T1000 (cell line): ENCODE data around the gene CRMP1.

Experiments used
- DNase-seq: peaks from one replicate; lab custom pipeline; 2025; ENCODE audit warnings: mixed read lengths; lab: John Stamatoyannopoulos, UW

Gene CRMP1

GRCh38 chr4:5919571-5919970 is 26.7 kb upstream of the CRMP1 start:
- no peak for DNase-seq

DNA sequence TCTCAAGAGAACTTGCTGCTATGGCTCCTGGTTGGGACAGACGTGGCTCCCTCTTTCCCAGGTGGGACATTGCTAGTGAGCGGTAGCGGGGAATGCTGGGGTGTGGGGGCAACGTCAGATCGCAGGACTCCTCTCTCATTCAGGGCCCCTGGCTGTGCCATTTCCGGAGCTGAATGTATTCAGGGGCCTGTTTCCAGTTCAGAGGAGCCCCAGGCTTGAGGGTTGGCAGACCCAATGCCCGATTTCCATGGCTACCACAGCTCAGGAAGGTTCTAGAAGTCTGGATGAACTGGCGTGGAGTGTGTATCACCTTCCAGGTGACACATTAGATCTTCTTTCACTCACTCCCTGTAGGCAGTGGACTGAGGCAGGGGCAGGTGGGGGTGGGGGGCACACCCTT is 26.2 kb upstream of the CRMP1 start:
- DNase-seq: no peak

DNA sequence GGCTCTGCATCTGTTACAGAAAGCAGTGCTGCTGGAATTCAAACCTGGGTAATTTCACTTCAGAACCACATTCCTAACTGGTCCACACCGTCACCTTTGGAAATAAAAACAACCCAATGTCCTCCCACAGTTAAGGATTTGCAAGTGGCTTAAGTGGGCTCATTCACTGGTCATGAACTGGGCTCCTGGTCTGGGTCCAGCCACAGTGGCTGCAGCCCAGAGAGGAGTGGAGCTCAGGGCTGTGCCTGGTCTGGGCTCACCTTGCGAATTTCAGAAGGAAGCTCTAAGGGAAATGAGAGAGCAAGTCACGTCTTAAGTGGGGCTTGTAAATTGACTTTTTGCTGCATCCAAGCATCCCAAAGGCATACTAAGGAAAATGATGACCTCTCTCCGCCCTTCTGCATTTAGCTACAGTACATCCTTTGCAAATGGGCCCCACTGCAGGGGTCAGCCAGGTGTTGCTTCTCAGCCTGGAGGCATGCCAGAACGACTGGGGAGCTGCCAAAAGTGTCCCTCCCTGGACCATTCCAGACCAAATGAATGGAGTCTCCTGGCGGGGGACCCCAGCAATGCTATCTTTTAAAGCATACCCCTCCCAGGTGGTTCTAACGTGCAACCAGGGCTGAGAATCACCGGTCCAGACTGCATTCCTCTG is 25.6 kb upstream of the CRMP1 start:
- DNase-seq: no peak

GRCh38 chr4:5917672-5918071 is 24.8 kb upstream of the CRMP1 start:
- no peak for DNase-seq

GRCh38 chr4:5916229-5916628 is 23.3 kb upstream of the CRMP1 start:
- DNase-seq: no peak

- DNase-seq: no peak
Observed at GRCh38 chr4:5913454-5913853, 20.6 kb upstream of the CRMP1 start.

- no peak for DNase-seq
Observed at GRCh38 chr4:5912614-5913019, 19.7 kb upstream of the CRMP1 start.

DNA sequence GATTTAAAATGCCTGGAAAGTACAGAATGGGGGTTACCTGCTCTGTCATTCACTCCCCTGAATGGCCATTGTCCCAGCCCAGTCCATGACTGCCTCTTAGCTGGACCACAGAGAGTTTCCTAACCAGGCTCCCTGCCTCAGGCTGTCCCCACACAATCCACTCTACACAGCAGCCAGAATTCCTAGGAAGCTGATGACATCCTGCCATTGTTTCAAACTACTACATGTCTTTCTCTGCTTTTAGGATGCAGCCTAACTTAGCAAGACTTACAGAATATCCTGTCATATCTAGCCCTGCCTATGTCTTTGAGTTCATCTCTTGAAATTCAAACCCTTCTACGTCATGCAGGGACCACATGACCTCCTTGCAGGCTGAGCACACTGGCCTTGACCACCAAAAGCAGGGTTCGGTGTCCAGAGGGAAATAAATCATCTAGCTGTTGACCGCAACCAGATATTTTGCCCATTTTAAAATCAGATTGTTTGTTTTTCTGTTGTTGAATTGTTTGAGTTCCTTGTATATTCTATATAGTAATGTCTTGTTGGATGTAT is 16.1 kb upstream of the CRMP1 start:
- DNase-seq: no peak

DNA sequence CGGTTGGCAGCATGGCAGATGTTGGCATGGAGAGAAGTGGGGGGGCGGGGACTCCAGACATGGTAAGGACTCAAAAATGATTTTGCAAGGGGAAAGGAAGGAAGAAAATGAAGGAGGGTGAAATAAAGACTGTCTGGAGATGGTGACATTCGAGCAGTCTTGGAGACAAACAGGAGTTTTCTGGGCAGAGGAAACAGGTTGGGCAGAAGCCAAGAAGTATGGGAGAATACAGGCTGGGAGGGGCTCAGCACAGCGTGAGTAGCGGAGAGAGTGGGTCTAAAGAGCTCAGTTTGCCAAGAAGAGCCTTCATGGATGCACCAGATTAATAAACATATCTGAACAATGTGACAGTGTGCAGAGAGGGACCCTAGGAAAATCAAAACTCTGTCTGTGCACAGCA is 13.3 kb upstream of the CRMP1 start:
- DNase-seq: no peak

DNA sequence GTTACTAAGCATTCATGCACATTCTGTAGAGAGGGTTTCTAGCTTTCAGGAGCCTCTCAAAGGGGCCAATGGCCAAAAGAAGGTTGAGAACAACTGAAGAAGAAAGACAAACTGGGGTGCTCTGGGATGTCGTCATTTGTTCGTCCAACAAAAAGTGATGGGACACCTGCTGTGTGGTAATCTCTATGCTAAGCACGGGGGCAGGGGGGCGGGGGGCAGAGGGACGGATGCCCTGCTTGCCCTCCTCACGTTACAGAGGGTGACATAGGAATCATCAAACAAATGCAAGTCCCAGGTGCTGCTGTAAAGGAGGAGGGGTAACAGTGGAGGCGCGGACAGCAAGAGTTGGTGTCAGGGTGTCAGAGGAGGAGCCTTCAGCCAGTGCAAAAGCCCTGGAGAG is 12.8 kb upstream of the CRMP1 start:
- DNase-seq: no peak

DNA sequence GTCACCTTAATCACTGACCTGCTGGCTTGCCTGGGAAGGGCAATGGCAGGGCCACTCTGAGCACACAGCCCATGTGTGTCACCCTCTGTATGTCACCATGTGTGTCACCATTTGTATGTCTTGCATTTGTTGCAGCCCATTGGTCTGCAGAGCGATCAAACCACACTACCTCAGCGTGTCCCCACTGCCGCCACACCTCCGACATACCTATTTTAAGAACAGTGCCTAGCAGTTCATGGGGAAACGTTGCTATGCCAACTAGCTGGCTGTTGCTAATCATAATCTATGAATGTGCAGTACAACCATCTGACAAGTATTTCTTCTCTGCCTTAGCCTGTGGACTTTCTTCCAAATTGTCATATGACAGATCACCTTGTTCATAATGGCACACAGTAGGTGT is 8.0 kb upstream of the CRMP1 start:
- no peak for DNase-seq

DNA sequence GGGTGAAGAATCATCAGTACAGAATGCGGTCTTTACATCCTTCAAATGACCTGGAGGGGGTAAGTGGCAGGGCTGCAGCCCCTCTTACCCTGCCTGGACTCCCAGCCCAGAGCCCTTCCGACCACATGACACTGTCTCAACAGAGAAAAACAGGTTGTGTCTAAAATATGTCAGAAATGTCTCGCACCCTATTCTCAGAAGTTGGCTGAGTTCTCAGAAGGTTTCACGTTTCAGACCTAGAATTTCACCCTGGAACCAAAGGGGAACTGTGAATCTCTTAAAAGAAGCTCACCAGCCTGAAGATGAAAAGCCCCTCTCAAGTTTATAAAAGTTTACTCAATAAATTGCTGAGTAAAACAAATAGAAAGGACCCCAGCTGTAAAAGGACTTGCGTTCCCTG is 7.0 kb upstream of the CRMP1 start:
- no peak for DNase-seq

DNA sequence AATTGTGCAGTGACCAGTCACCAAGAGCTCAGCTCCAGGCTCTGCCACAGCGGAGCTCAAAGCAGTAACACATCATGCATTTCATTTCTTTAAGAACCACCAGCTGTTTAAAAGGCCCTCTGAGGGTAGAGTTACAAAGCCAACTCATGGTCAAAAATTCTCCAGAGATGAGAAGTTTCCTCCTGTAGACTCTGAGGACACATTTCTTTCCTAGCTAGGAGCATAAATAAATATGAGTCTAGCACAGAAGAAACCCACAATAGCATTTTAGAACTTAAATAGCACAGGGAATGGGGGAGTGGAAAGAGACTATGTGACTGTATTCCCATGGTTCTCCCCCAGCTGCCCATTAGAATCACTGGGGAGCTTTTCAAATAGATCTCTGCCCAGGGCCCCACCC is 6.5 kb upstream of the CRMP1 start:
- DNase-seq: no peak

DNA sequence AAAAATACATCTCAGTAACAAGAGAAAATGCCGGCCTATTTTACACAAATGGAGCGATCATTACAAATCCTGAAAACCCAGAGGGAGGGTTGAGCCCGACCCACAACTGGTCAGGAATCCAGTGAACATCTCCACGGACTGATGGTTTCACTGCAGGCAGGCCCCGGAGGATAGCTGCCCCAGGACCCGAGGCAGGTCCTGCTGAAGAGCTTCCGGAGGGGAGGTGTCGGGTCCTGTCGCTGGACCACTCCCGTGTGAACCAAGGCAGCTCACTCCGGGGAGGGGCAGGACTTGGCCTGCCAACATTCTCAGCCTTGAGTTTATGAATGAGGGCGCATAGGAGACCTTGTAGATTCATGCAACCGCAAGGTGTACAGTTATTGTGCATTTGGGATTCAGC is 4.8 kb upstream of the CRMP1 start:
- DNase-seq: no peak

GRCh38 chr4:5895287-5895686 is 2.4 kb upstream of the CRMP1 start:
- no peak for DNase-seq

DNA sequence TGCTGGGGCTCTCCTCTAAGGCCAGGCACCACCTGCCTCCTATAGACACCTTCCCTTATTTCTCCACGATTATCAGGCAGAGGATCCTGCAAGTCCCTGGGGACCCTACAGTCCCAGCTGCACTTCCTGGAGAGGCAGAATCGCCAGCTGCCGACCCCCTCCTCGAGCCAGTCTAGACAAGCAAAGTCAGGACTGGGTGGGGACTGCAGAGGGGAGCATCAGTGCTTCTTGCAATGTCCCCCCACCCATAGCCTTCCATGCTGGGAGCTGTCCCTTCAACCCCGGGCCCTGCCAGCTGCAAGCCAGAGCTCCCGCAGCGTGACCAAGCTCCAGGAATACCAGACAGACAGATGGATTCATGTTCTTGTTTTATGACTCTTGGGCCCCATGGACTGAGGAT is 1.4 kb upstream of the CRMP1 start:
- no peak for DNase-seq

DNA sequence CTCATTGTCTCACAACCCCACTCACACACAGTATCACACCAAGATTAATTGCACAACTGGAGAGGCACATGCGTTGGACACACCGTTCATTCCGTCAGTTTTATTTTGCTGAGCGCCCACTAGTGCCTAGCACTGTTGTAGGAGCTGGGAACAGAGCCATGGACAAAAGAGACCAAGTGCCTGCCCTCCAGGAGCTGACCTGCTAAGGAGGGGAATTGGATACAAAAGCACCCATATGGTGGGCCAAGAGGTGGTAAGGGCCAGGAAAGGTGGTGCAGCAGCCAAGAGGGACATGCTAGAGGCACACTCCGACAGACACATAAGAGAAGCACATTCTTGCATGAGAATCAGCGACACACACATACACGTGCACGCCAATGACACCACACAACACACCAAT is 705 bp upstream of the CRMP1 start:
- no peak for DNase-seq

- DNase-seq: no peak
Observed at GRCh38 chr4:5892323-5893003, 423 bp downstream of the CRMP1 start.

DNA sequence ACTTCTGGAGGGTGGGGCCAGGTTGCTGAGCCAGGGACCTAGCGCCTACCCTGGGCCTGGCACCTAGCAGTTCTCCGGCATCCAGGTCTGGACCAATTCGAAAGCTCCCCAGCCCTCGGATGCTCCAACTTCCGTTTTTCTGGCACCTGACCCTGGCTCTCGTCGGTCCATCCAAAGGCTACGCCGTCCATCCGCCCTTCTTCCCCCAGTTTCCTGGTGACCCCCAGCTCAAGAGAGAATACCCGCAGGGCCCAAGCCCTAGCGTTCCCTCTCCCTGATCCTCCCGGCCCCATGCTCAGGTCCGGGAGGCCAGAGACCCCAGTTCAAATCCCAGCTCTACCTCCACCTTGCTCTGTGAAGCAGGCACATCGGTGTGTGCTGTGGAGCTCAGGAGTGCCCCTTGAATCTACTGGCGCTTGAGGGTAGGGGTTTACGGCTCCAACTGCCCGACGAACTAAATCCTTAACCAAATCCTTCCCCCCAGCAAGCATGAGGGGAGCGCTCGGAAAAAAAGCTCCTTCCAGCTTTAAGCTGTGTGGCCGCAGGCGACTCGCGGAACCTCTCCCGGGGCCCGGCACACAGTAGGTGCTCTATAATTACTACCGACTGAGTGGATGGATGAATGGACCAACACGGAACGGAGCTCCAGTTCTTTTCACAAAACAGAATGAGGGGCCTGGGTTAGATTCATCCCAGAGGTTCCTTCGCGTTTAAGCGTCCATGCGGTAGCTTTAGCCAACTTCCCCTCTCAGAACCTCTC is 1.1 kb downstream of the CRMP1 start:
- DNase-seq: no peak

DNA sequence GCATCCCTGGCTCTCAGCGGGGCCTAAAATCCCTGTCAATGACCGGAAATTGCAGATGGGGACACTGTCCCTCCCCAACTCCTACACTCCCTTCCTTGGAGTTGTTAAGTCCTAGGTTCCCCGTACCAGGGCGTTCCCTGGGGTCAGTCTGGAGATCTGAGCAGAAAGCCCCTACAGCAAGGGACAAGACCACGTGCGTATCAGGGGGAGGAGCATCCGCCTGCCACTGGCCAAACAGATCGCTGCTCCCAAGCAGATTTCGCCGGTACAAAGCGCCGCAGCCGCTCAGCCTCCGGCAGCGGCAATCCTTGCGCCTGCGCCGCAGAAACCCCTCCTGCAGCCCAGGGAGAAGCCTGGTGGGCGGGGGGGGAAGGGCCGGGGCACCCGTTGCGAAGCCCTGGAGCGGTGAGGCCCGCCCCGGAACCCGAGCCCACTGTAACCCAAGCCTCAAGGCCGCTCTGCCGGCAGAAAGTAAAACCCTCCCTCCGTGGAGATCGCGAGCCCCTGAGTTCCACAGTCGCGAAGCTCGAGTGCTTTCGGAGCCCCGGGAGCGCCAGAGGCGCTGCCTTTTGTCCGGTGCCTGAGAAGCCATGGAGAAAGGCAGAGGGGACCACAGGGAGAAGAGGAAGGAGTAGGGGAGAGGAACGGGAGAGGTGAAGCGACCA is 2.7 kb downstream of the CRMP1 start:
- no peak for DNase-seq

DNA sequence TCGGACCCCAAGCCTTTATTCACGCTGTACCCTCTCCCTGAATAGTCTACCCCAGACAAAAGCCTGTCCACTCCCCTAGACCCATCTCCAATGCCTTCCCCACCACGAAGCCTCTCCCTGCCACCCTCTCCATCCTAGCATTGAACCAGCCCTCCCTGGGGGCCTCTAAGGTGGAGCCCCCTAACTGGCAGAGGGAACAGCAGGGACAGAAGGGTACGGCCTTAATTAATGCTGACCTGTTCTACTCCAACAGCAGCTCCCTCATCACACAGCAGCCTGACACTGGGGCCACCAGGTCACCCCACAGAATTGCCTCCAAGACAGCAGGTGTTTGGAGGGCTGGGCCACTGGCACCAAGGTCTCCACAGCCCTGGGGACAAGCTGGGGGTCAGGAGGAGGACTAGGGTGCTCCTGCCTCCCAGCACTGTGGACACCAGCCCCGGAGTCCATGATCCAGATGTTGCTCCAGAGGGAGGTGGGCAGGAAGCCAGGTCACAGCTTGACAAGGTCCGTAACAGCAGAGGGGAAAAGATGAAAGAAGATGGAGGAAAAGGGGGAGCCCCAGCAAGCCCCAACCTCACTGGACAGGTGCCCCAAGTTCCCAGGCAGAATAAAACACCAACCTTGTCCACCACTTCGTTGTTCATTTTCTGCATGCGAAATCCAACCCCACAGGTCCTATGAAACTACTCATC is 3.7 kb downstream of the CRMP1 start:
- no peak for DNase-seq
